ENCODE measurements around the gene SIK2.
"Not testable (repeated sequence)": the region's sequence is repeated elsewhere in the genome, so short reads cannot be mapped to it uniquely, and the experiment has no call there.

GRCh38 chr11:111771205-111771604, 169.0 kb downstream of the SIK2 start:
- not testable (repeated sequence) for TF ChIP-seq CTCF (IDR thresholded peaks at IDR 0.05; ENCODE audit: borderline replicate concordance, extremely low read depth, low read length, poor library complexity, severe bottlenecking); EZH2 (IDR thresholded peaks at IDR 0.05; ENCODE audit: borderline replicate concordance, low read depth, low read length, severe bottlenecking)

Data from DND-41 (cell line).